Esophagus mucosa (tissue), 1 donor: ENCODE data around the gene HBA1. TPM values are rescaled to one million over a fixed set of nuclear protein-coding genes. Genes with fewer than 3 reads are reported as not detected.
"Not testable (repeated sequence)": the region's sequence is repeated elsewhere in the genome, so short reads cannot be mapped to it uniquely, and the experiment has no call there.

Source experiments
- ATAC-seq: fragments of 200-7000 bp; cut with Tn5 transposase; one replicate; pipeline ENCODE4 v1.9.1; 2020
- total RNA-seq: library from RNA; stranded (reverse); gene quantifications from one replicate; pipeline ENCODE4 v1.2.4, GENCODE V29; 2023
- donor health status: DM: yes; HTN: yes; CAD: no.

Gene HBA1
- total RNA-seq, 1 donor from 2014 or later, result 7.9 TPM

DNA sequence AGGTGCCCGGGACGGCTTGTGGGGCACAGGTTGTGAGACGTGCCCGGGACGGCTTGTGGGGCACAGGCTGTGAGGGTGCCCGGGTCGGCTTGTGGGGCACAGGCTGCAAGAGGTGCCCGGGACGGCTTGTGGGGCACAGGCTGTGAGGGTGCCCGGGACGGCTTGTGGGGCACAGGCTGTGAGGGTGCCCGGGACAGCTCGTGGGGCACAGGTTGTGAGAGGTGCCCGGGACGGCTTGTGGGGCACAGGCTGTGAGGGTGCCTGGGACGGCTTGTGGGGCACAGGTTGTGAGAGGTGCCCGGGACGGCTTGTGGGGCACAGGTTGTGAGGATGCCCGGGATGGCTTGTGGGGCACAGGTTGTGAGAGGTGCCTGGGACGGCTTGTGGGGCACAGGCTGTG, 16.2 kb upstream of the HBA1 start:
- not testable (repeated sequence) for ATAC-seq

- ATAC-seq, result no peak
These were observed 15.7 kb upstream of the HBA1 start for GRCh38 chr16:160691-161190.

- ATAC-seq, result no peak
These were observed 14.0 kb upstream of the HBA1 start for GRCh38 chr16:162271-162991.

GRCh38 chr16:163139-163538, 13.3 kb upstream of the HBA1 start:
- ATAC-seq, result not testable (repeated sequence)

GRCh38 chr16:163696-164095, 12.8 kb upstream of the HBA1 start:
- not testable (repeated sequence) for ATAC-seq

DNA sequence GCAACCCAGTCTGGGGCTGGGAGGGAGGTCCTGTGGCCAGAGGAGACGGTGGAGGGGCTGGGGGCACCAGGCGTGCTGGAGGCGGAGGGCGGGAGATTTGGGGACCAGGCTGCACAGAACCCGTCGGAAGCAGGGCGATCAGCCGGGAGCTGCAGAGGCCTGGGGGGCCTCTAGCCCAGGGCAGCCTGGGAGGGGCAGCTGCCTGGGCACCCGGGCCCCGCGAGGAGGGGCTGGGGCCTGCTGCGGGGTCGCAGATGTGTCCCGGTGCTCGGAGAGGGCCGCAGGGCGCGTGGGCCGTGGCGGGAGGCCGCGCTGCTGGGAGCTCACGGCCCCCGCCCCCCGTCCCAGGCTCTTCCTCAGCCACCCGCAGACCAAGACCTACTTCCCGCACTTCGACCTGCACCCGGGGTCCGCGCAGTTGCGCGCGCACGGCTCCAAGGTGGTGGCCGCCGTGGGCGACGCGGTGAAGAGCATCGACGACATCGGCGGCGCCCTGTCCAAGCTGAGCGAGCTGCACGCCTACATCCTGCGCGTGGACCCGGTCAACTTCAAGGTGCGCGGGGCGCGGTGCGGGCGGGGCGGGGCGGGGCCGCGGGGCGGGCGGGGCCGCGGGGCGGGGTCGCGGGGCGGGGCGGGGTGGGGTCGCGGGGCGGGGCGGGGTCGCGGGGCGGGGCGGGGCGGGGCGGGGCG, 12.2 kb upstream of the HBA1 start:
- ATAC-seq, result peak; percentile 35

DNA sequence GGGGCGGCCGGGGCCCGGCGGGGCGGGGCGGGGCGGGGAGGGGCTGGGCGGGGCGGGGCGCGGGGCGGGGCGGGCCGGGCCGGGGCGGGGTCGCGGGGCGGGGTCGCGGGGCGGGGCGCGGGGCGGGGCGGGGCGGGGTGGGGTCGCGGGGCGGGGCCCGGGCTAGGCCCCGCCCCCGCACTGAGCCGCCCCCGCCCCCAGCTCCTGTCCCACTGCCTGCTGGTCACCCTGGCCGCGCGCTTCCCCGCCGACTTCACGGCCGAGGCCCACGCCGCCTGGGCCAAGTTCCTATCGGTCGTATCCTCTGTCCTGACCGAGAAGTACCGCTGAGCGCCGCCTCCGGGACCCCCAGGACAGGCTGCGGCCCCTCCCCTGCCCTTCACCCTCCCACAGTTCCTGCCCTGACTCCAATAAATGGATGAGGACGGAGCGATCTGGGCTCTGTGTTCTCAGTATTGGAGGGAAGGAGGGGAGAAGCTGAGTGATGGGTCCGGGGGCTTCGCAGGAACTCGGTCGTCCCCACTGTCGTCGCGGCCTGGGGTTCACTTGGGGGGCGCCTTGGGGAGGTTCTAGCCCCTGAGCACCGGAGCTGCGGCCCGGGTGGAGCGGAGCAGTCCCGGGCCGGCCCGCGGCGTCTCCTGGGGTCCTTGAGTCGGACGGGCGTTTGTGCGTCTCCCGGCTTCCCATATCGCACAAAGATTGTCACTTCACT, 11.5 kb upstream of the HBA1 start:
- peak; percentile 6 for ATAC-seq

DNA sequence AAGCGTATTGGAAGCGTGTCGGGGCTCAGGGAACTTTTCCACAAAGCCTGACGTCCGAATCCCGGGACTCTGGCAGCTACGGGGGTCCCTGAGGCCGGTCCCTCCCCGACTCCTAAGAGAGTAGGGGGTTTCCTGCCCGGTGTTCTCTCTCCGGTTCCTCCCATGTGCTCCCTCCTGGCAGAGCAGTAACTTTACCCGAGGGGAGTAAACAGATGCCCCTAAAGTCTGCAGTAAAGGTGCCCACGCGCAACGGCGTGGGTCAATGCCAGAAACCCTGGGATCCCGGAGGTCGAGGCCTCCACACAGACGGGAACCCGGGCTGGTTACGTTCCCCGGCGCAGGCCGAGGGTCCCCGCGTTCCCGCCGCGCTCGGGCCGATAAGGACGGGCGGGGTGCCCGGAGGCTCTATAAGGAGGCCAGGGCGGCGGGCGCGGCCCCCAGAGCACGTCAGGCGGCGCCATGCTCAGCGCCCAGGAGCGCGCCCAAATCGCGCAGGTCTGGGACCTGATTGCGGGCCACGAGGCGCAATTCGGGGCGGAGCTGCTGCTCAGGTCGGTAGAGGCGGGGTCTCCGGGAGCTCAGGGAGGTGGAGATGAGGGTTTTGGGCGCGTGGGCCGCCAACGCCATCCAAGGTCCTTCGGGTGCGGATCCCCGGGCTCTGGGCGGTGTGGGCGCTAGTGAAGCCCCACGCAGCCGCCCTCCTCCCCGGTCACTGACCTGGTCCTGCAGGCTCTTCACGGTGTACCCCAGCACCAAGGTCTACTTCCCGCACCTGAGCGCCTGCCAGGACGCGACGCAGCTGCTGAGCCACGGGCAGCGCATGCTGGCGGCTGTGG, 10.7 kb upstream of the HBA1 start, which contains the start of gene HBM:
Gene HBM (plus strand): TSS at position 440 of the 836 bp plus-strand sequence. CDS start 20 bp downstream, at position 460.
- ATAC-seq, result peak; percentile 4

- no peak for ATAC-seq
These were observed 9.9 kb upstream of the HBA1 start for GRCh38 chr16:166375-167121.

GRCh38 chr16:167122-167690, 9.3 kb upstream of the HBA1 start:
- no peak for ATAC-seq

DNA sequence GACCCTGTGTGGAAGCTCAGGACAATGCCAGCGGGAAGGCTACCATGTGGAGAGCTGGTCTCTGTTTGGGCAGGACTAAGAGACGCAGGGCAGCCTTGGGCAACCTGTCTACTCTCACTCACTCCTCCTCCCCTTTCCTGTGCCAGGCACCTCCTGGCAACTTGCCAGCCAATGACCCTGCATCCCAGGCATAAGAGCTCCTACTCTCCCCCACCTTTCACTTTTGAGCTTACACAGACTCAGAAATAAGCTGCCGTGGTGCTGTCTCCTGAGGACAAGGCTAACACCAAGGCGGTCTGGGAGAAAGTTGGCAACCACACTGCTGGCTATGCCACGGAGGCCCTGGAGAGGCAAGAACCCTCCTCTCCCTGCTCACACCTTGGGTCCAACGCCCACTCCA, 8.1 kb upstream of the HBA1 start:
- ATAC-seq, result no peak

DNA sequence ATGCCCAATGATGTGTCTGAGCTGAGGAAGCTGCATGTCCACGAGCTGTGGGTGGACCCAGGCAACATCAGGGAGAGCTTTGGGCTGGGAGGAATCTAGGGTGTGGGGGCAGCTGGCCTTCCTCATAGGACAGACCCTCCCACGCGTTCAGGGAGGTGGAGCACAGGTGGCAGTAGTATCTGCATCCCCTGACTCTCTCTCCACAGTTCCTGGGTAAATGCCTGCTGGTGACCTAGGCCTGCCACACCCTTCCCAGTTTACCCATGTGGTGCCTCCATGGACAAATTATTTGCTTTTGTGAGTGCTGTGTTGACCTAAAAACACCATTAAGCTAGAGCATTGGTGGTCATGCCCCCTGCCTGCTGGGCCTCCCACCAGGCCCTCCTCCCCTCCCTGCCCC, 7.5 kb upstream of the HBA1 start:
- ATAC-seq, result no peak

- ATAC-seq, result peak; percentile 37
These were observed 6.4 kb upstream of the HBA1 start for GRCh38 chr16:170088-170507.

- no peak for ATAC-seq
These were observed 5.7 kb upstream of the HBA1 start for GRCh38 chr16:170788-171187.

DNA sequence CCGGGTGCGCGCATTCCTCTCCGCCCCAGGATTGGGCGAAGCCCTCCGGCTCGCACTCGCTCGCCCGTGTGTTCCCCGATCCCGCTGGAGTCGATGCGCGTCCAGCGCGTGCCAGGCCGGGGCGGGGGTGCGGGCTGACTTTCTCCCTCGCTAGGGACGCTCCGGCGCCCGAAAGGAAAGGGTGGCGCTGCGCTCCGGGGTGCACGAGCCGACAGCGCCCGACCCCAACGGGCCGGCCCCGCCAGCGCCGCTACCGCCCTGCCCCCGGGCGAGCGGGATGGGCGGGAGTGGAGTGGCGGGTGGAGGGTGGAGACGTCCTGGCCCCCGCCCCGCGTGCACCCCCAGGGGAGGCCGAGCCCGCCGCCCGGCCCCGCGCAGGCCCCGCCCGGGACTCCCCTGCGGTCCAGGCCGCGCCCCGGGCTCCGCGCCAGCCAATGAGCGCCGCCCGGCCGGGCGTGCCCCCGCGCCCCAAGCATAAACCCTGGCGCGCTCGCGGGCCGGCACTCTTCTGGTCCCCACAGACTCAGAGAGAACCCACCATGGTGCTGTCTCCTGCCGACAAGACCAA, 4.0 kb upstream of the HBA1 start, which contains the start of gene HBA2:
Gene HBA2 (plus strand): TSS at position 503 of the 568 bp plus-strand sequence. CDS start 37 bp downstream, at position 540.
- ATAC-seq, result peak; percentile 23

DNA sequence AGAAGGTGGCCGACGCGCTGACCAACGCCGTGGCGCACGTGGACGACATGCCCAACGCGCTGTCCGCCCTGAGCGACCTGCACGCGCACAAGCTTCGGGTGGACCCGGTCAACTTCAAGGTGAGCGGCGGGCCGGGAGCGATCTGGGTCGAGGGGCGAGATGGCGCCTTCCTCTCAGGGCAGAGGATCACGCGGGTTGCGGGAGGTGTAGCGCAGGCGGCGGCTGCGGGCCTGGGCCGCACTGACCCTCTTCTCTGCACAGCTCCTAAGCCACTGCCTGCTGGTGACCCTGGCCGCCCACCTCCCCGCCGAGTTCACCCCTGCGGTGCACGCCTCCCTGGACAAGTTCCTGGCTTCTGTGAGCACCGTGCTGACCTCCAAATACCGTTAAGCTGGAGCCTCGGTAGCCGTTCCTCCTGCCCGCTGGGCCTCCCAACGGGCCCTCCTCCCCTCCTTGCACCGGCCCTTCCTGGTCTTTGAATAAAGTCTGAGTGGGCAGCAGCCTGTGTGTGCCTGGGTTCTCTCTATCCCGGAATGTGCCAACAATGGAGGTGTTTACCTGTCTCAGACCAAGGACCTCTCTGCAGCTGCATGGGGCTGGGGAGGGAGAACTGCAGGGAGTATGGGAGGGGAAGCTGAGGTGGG, 3.1 kb upstream of the HBA1 start:
- ATAC-seq, result not testable (repeated sequence)

GRCh38 chr16:173928-174769, 2.3 kb upstream of the HBA1 start:
- peak; percentile 11 for ATAC-seq

DNA sequence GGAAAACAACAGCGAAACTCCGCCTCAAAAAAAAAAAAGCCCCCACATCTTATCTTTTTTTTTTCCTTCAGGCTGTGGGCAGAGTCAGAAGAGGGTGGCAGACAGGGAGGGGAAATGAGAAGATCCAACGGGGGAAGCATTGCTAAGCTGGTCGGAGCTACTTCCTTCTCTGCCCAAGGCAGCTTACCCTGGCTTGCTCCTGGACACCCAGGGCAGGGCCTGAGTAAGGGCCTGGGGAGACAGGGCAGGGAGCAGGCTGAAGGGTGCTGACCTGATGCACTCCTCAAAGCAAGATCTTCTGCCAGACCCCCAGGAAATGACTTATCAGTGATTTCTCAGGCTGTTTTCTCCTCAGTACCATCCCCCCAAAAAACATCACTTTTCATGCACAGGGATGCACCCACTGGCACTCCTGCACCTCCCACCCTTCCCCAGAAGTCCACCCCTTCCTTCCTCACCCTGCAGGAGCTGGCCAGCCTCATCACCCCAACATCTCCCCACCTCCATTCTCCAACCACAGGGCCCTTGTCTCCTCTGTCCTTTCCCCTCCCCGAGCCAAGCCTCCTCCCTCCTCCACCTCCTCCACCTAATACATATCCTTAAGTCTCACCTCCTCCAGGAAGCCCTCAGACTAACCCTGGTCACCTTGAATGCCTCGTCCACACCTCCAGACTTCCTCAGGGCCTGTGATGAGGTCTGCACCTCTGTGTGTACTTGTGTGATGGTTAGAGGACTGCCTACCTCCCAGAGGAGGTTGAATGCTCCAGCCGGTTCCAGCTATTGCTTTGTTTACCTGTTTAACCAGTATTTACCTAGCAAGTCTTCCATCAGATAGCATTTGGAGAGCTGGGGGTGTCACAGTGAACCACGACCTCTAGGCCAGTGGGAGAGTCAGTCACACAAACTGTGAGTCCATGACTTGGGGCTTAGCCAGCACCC, 1.2 kb upstream of the HBA1 start:
- no peak for ATAC-seq
